Measurements from ENCODE around the gene SIRPD. TPM values are rescaled to one million over a fixed set of nuclear protein-coding genes. Genes with fewer than 3 reads are reported as not detected.
A peak's percentile ranks its signal among the peaks of the same experiment; 100 is the strongest.

The SIRPD gene
- total and polyA plus RNA-seq, 2 of the 8 experiments (the other 6 are each of a cell fraction or from before 2014, with no cell fraction given), result not detected

DNA sequence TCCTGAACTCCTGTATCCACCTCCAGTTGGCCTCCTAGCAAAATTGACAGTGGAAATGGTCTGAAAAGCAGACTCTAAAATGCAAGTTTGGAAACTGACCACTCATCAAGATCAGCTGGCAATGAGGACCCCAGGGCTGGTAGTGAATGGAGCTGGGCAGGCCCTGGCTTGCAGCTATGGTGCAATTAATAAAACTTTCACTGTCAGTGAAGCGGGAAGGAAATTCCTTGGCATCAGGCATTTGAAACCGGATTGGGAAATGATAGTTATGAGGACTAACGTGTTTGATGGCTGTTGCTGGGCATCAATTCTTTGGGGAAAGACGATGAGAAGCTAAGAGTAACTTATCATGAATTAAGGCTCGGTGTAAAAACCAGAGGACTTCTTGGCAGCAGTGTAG is 43.2 kb upstream of the SIRPD start:
- no peaks in the 10 kb centered on the region for H3K9me3 ChIP-seq (ENCODE audit: insufficient read depth in 2 of 2, low read depth in 1 of 2, low read length in 1 of 2)
- no peaks in the 10 kb centered on the region for H4K20me1 ChIP-seq (replicated peaks in 1 of 2; ENCODE audit: control insufficient read depth in 1 of 2, insufficient read depth in 2 of 2, low read length in 2 of 2)
- no peak overlapping the region for H2BK15ac ChIP-seq (ENCODE audit: low read length)
- H4K5ac ChIP-seq (ENCODE audit: insufficient read length, low read depth, low read length), result no peak overlapping the region
- no peak overlapping the region for H3K18ac ChIP-seq (ENCODE audit: extremely low read depth, low read length)
- H3K4ac ChIP-seq (replicated peaks; ENCODE audit: insufficient read length, low read depth, low read length), result no peak overlapping the region
- no peak for FAIRE-seq
- no peak for DNase-seq (ENCODE audit: low read depth in 1 of 2, low spot score in 2 of 2)
- H3K56ac ChIP-seq (replicated peaks; ENCODE audit: insufficient read length, low read depth, low read length), result no peak overlapping the region
- peak overlapping the region; percentile 54 for H4K91ac ChIP-seq (replicated peaks; ENCODE audit: insufficient read length, low read length)
- no peak overlapping the region for H2AFZ ChIP-seq (ENCODE audit: low read length)
- no peak overlapping the region for H2BK5ac ChIP-seq (ENCODE audit: low read depth, low read length)
- no peak overlapping the region for H3K4me3 ChIP-seq (ENCODE audit: extremely low read depth in 1 of 4, insufficient read depth in 2 of 4, low read depth in 3 of 4, low read length in 4 of 4)
- no peak overlapping the region for H3K4me2 ChIP-seq (ENCODE audit: insufficient read depth in 1 of 2, low read depth in 2 of 2, low read length in 2 of 2)
- no peaks in the 10 kb centered on the region for H3K79me1 ChIP-seq (ENCODE audit: low read depth, low read length)
- H2AK5ac ChIP-seq (ENCODE audit: low read depth, low read length), result no peak overlapping the region
- H4K8ac ChIP-seq (ENCODE audit: extremely low read depth, insufficient read depth, low read length), result no peak overlapping the region
- H2BK12ac ChIP-seq (ENCODE audit: low read depth, low read length), result no peak overlapping the region
- CTCF ChIA-PET (ENCODE audit: partially characterized antibody), result interaction anchor here (1.8 kb wide), 1 partner anchor 10 kb away, joined by 5 read pairs; no protein-coding TSS in a partner anchor
- no peak overlapping the region for H3K9ac ChIP-seq (replicated peaks in 1 of 4; ENCODE audit: extremely low read depth in 1 of 4, low read depth in 3 of 4, low read length in 3 of 4)
- H3K14ac ChIP-seq (ENCODE audit: insufficient read length), result no peak overlapping the region
- no peak overlapping the region for H2BK20ac ChIP-seq (ENCODE audit: low read length)
- H3K36me3 ChIP-seq (ENCODE audit: control insufficient read depth in 2 of 4, insufficient read depth in 4 of 4, low read length in 3 of 4), result no peaks in the 10 kb centered on the region
- no peak overlapping the region for H2BK120ac ChIP-seq (replicated peaks; ENCODE audit: low read depth, low read length)
- no peaks in the 10 kb centered on the region for H3K27me3 ChIP-seq (replicated peaks in 1 of 4; ENCODE audit: control insufficient read depth in 3 of 4, extremely low read depth in 1 of 4, insufficient read depth in 3 of 4, low read length in 3 of 4)
- H3K79me2 ChIP-seq (ENCODE audit: control insufficient read depth in 1 of 2, insufficient read depth in 2 of 2, low read length in 2 of 2), result no peaks in the 10 kb centered on the region
- POLR2A ChIA-PET (ENCODE audit: partially characterized antibody), result no interaction called here
- WGBS, 2 experiments (ENCODE audit: extremely low coverage in 1 of 2, insufficient coverage in 1 of 2, insufficient read length in 1 of 2, insufficient replicate concordance in 2 of 2, low coverage in 1 of 2, low lambda C conversion rate in 2 of 2, missing lambda C conversion rate in 1 of 2), result 81% methylated on average over 5 of the region's 5 CpGs; no CpG with 5 or more reads in 1 of the 2 experiments
- H3K23me2 ChIP-seq (ENCODE audit: low read depth, low read length), result no peaks in the 10 kb centered on the region
- H3K23ac ChIP-seq (ENCODE audit: insufficient read length), result no peak overlapping the region
- H3K27ac ChIP-seq (ENCODE audit: low read depth, low read length), result no peak overlapping the region
- TF ChIP-seq SIX5 (IDR thresholded peaks at IDR 0.05; ENCODE audit: low read depth, low read length), result no peak
- TF ChIP-seq ZNF274 (IDR thresholded peaks at IDR 0.05; ENCODE audit: borderline replicate concordance, extremely low read depth, low read length), result no peak
- TF ChIP-seq SP2 (IDR thresholded peaks at IDR 0.05; ENCODE audit: low read length), result no peak
- no peak for TF ChIP-seq SRF (IDR thresholded peaks at IDR 0.05; ENCODE audit: low read depth, low read length)
- TF ChIP-seq, protein P1, sequence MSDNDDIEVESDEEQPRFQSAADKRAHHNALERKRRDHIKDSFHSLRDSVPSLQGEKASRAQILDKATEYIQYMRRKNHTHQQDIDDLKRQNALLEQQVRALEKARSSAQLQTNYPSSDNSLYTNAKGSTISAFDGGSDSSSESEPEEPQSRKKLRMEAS (IDR thresholded peaks at IDR 0.05), result no peak
- no peak for TF ChIP-seq JUN (IDR thresholded peaks at IDR 0.05; ENCODE audit: low read depth, low read length)
- TF ChIP-seq SIN3A (conservative IDR thresholded peaks at IDR 0.05 in 1 of 2, IDR thresholded peaks at IDR 0.05 in 1 of 2; ENCODE audit: low read depth in 1 of 2, low read length in 2 of 2), result no peak
- TF ChIP-seq CHD1 (IDR thresholded peaks at IDR 0.05; ENCODE audit: low read depth, low read length), result no peak
- TF ChIP-seq CBX8 (IDR thresholded peaks at IDR 0.05; ENCODE audit: borderline replicate concordance, low read depth, low read length), result no peak
- no peak for TF ChIP-seq HDAC2 (IDR thresholded peaks at IDR 0.05; ENCODE audit: borderline replicate concordance in 1 of 2, low read depth in 2 of 2, low read length in 2 of 2)
- TF ChIP-seq NRF1 (IDR thresholded peaks at IDR 0.05; ENCODE audit: low read depth, low read length), result no peak
- no peak for TF ChIP-seq RXRA (IDR thresholded peaks at IDR 0.05; ENCODE audit: insufficient read depth, low read depth, low read length)
- no peak for TF ChIP-seq CHD2 (IDR thresholded peaks at IDR 0.05; ENCODE audit: low read length)
- no peak for TF ChIP-seq TBP (IDR thresholded peaks at IDR 0.05; ENCODE audit: low read depth, low read length)
- no peak for TF ChIP-seq KDM5A (IDR thresholded peaks at IDR 0.05; ENCODE audit: low read length)
- no peak for TF ChIP-seq TEAD4 (IDR thresholded peaks at IDR 0.05; ENCODE audit: low read depth, low read length)
- no peaks in the 10 kb centered on the region for H3K4me1 ChIP-seq (replicated peaks in 1 of 4; ENCODE audit: control insufficient read depth in 3 of 4, insufficient read depth in 4 of 4, low read length in 3 of 4)

All from H1 (cell line).